SU-DHL-6 (cell line): ENCODE results near the gene NCKAP5.

Experiments
- H2AFZ ChIP-seq: fragments of 200-600 bp; sonication (generic); 2 replicates; pipeline ENCODE4 v1.6.1; 2014; ENCODE audit warnings: low read depth, mild to moderate bottlenecking, moderate library complexity, mixed read lengths, antibody characterized with exemption, low read length; ENCODE audit not compliant: severe bottlenecking
- H3F3A ChIP-seq: fragments of 200-600 bp; shearing (Covaris generic); 2 replicates; pipeline ENCODE4 v1.6.0; 2016; ENCODE audit warnings: antibody characterized with exemption, mild to moderate bottlenecking; ENCODE audit not compliant: insufficient read depth
- H3K27ac ChIP-seq: fragments of 200-600 bp; sonication (generic); 2 replicates; pipeline ENCODE4 v1.5.1; 2016; ENCODE audit warnings: low read depth, mild to moderate bottlenecking, low read length, moderate library complexity, mixed read lengths
- H3K27me3 ChIP-seq: fragments of 200-600 bp; sonication (generic), shearing (Covaris generic); 2 replicates; pipeline ENCODE4 v1.6.0; 2014; ENCODE audit warnings: mild to moderate bottlenecking, low read length
- H3K36me3 ChIP-seq: fragments of 200-600 bp; sonication (generic); 2 replicates; pipeline ENCODE4 v1.6.1; 2014; ENCODE audit warnings: mild to moderate bottlenecking, low read length, mixed read lengths
- H3K4me2 ChIP-seq: fragments of 300-600, 200-600 bp; shearing (Covaris generic), sonication (generic); 2 replicates; pipeline ENCODE4 v1.6.0; 2014; ENCODE audit warnings: low read length, low read depth, mild to moderate bottlenecking; ENCODE audit not compliant: poor library complexity, severe bottlenecking
- H3K4me3 ChIP-seq: fragments of 200-600 bp; sonication (generic); 2 replicates; pipeline ENCODE4 v1.5.1; 2014; ENCODE audit warnings: antibody characterized with exemption, low read length, mild to moderate bottlenecking, mixed read lengths; ENCODE audit not compliant: insufficient read depth, poor library complexity, severe bottlenecking
- H3K79me2 ChIP-seq: fragments of 200-600 bp; sonication (generic); 2 replicates; pipeline ENCODE4 v1.6.1; 2014; ENCODE audit warnings: mild to moderate bottlenecking, low read length, moderate library complexity; ENCODE audit not compliant: insufficient read depth
- H3K9ac ChIP-seq: fragments of 200-600 bp; sonication (generic); 2 replicates; pipeline ENCODE4 v1.7.0; 2014; ENCODE audit warnings: mild to moderate bottlenecking, low read length
- H3K9me2 ChIP-seq: fragments of 200-600 bp; sonication (generic); replicated peaks from 2 replicates; pipeline ENCODE4 v1.6.1; 2014; ENCODE audit warnings: low read length; ENCODE audit not compliant: insufficient read depth
- H3K9me3 ChIP-seq: fragments of 200-600 bp; sonication (generic); 2 replicates; pipeline ENCODE4 v1.6.1; 2014; ENCODE audit warnings: low read length, mixed read lengths; ENCODE audit not compliant: insufficient read depth
- H4K20me1 ChIP-seq: fragments of 200-600 bp; sonication (generic); 2 replicates; pipeline ENCODE4 v1.6.1; 2014; ENCODE audit warnings: low read depth, mild to moderate bottlenecking, antibody characterized with exemption, low read length, moderate library complexity, mixed read lengths
- CTCF ChIP-seq: fragments of 200-600 bp; sonication (generic); IDR thresholded peaks from one replicate; pipeline ENCODE4 v1.5.1; 2017; ENCODE audit warnings: antibody characterized with exemption, mild to moderate bottlenecking, low read length, moderate library complexity; ENCODE audit not compliant: insufficient read depth, poor library complexity, severe bottlenecking
- EZH2phosphoT487 ChIP-seq: fragments of 200-600 bp; sonication (generic), shearing (Covaris generic); conservative IDR thresholded peaks from 2 replicates; pipeline ENCODE4 v1.6.1; 2018; ENCODE audit warnings: mild to moderate bottlenecking, antibody characterized with exemption, low read length, moderate library complexity, mixed read lengths

Gene NCKAP5

DNA sequence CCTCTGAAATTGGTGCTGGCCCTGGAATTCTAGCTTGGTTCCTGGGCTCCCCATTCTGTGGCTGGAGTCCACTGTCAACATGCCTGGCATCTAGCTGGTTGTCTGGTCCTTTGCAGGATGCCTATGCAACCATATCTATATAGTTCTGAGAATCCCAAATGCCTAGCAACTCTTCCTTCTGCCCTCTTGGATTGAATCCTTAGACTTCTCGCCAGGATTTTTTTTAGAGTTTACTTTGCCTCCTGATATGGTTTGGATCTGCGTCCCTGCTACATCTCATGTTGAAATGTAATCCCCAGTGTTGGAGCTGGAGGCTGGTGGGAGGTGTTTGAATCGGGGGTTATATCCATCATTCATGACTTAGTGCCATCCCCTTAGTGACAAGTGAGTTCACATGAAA, 833.3 kb downstream of the NCKAP5 start:
- no peaks in the 10 kb centered on the region for H3K9me2 ChIP-seq
- TF ChIP-seq EZH2phosphoT487: no peak
- TF ChIP-seq CTCF: no peak
- no peaks in the 10 kb centered on the region for H3F3A ChIP-seq
- no peak overlapping the region for H3K27ac ChIP-seq
- H3K4me2 ChIP-seq: no peak overlapping the region
- no peaks in the 10 kb centered on the region for H3K27me3 ChIP-seq
- H2AFZ ChIP-seq: no peak overlapping the region
- H3K36me3 ChIP-seq: no peaks in the 10 kb centered on the region
- H3K9ac ChIP-seq: no peak overlapping the region
- no peaks in the 10 kb centered on the region for H4K20me1 ChIP-seq
- H3K9me3 ChIP-seq: no peaks in the 10 kb centered on the region
- no peaks in the 10 kb centered on the region for H3K79me2 ChIP-seq
- H3K4me3 ChIP-seq: no peak overlapping the region

DNA sequence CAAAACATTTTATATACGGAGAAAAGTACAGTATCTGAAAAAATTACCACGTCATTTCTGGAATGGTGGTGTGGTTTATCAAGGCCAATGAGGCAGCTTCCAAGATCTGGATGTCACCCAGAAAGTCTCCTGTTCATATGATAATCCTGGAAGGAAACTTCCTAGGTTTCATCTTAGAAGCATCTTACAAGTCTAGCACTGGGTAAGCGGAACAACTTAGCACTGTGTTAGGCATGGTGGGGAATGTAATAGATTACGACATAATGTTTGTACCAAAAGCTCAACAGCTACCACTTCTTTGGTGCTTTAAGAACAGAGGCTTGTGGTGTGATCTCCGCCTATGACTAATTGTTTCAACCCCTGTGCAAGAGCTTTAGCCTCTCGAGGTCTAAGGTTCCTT, 835.2 kb downstream of the NCKAP5 start:
- no peak overlapping the region for H3K9ac ChIP-seq
- no peaks in the 10 kb centered on the region for H4K20me1 ChIP-seq
- no peak overlapping the region for H2AFZ ChIP-seq
- H3K36me3 ChIP-seq: no peaks in the 10 kb centered on the region
- no peaks in the 10 kb centered on the region for H3F3A ChIP-seq
- H3K4me2 ChIP-seq: no peak overlapping the region
- no peak overlapping the region for H3K4me3 ChIP-seq
- H3K9me2 ChIP-seq: no peaks in the 10 kb centered on the region
- no peaks in the 10 kb centered on the region for H3K9me3 ChIP-seq
- H3K79me2 ChIP-seq: no peaks in the 10 kb centered on the region
- TF ChIP-seq CTCF (no peak), EZH2phosphoT487 (no peak)
- H3K27ac ChIP-seq: no peak overlapping the region
- no peaks in the 10 kb centered on the region for H3K27me3 ChIP-seq

DNA sequence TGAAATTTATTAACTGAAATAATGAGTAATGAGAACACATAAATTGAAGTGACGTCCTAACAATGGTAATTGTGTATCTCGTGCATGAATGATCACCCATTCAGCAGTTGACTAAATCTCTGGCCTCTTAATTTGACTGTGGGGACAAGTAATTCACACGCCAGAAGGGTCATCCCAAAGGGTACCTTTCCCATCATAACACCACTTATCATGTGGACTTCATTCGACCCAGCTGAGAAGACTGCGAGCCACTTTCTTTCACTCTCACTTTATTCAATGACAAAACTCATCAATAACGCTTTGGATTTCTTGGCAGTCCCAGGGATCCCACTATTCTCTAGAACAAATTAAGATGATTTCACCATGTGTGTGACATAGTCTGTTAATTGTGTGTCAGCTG, 835.6 kb downstream of the NCKAP5 start:
- no peak overlapping the region for H3K27ac ChIP-seq
- H4K20me1 ChIP-seq: no peaks in the 10 kb centered on the region
- no peak overlapping the region for H3K4me2 ChIP-seq
- H2AFZ ChIP-seq: no peak overlapping the region
- H3K9ac ChIP-seq: no peak overlapping the region
- no peaks in the 10 kb centered on the region for H3K9me3 ChIP-seq
- no peaks in the 10 kb centered on the region for H3F3A ChIP-seq
- H3K36me3 ChIP-seq: no peaks in the 10 kb centered on the region
- TF ChIP-seq EZH2phosphoT487 (no peak), CTCF (no peak)
- H3K4me3 ChIP-seq: no peak overlapping the region
- H3K79me2 ChIP-seq: no peaks in the 10 kb centered on the region
- H3K9me2 ChIP-seq: no peaks in the 10 kb centered on the region
- no peaks in the 10 kb centered on the region for H3K27me3 ChIP-seq

- TF ChIP-seq EZH2phosphoT487 (no peak), CTCF (no peak)
- Histone ChIP-seq H3K4me3 (no peak overlapping the region), H3K36me3 (no peaks in the 10 kb centered on the region), H4K20me1 (no peaks in the 10 kb centered on the region), H3K27me3 (no peaks in the 10 kb centered on the region), H3K9me3 (no peaks in the 10 kb centered on the region), H3K4me2 (no peak overlapping the region), H3K27ac (no peak overlapping the region), H3K9me2 (no peaks in the 10 kb centered on the region), H3K79me2 (no peaks in the 10 kb centered on the region), H3K9ac (no peak overlapping the region), H3F3A (no peaks in the 10 kb centered on the region), H2AFZ (no peak overlapping the region)
Observed at GRCh38 chr2:132731441-132731840, 836.8 kb downstream of the NCKAP5 start.
